Upper lobe of left lung (tissue), 4 donors: Measurements from ENCODE around the gene UNC79.

Source experiments
- POLR2A ChIP-seq, 4 donors: fragments of 450-650 bp; IDR thresholded peaks; one replicate each; pipeline ENCODE4 v1.5.1; 2016 to 2017; ENCODE audit warnings: antibody characterized with exemption in 4 of 4, mild to moderate bottlenecking in 2 of 4
- POLR2AphosphoS5 ChIP-seq, 2 donors: sonication (generic); formaldehyde crosslinking; IDR thresholded peaks; one replicate each; pipeline ENCODE4 v1.5.1; 2017; ENCODE audit warnings: antibody characterized with exemption in 2 of 2
- TF ChIP-seq, protein P1 (sequence below), 6 experiments: fragments of 450-650 bp in 4 of 6; fragments of 200-600 bp in 2 of 6; sonication (generic) in 2 of 6; IDR thresholded peaks; one replicate each; pipeline ENCODE4 v1.5.1; 2016 to 2019; ENCODE audit warnings: antibody characterized with exemption in 6 of 6

- TF ChIP-seq POLR2AphosphoS5 (IDR thresholded peaks at IDR 0.05): no peak
- TF ChIP-seq, protein P1, sequence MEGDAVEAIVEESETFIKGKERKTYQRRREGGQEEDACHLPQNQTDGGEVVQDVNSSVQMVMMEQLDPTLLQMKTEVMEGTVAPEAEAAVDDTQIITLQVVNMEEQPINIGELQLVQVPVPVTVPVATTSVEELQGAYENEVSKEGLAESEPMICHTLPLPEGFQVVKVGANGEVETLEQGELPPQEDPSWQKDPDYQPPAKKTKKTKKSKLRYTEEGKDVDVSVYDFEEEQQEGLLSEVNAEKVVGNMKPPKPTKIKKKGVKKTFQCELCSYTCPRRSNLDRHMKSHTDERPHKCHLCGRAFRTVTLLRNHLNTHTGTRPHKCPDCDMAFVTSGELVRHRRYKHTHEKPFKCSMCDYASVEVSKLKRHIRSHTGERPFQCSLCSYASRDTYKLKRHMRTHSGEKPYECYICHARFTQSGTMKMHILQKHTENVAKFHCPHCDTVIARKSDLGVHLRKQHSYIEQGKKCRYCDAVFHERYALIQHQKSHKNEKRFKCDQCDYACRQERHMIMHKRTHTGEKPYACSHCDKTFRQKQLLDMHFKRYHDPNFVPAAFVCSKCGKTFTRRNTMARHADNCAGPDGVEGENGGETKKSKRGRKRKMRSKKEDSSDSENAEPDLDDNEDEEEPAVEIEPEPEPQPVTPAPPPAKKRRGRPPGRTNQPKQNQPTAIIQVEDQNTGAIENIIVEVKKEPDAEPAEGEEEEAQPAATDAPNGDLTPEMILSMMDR (IDR thresholded peaks at IDR 0.05): no peak
- TF ChIP-seq POLR2A (IDR thresholded peaks at IDR 0.05): no peak
These were observed 66.4 kb downstream of the UNC79 start for GRCh38 chr14:93496856-93497741.
